K562 (cell line): Measurements from ENCODE around the gene TEX51. TPM values are rescaled to one million over a fixed set of nuclear protein-coding genes. Genes with fewer than 3 reads are reported as not detected.

Experiments used
- BMI1 ChIP-seq: fragments of 150-350 bp; IDR thresholded peaks from 2 replicates; pipeline ENCODE4 v1.6.1; 2014; ENCODE audit warnings: low read length
- CBFB ChIP-seq: sonication (generic); formaldehyde crosslinking; IDR thresholded peaks from 2 replicates; pipeline ENCODE4 v1.4.0; 2020; ENCODE audit warnings: mild to moderate bottlenecking, missing genetic modification reagents
- CEBPZ ChIP-seq: fragments of 150-350 bp; IDR thresholded peaks from 2 replicates; pipeline ENCODE4 v1.6.1; 2014; ENCODE audit warnings: low read depth, mild to moderate bottlenecking, low read length, borderline replicate concordance
- ETV1 ChIP-seq: fragments of 450-650 bp; conservative IDR thresholded peaks from 2 replicates; pipeline ENCODE4 v1.6.1; 2016; ENCODE audit warnings: missing genetic modification characterization, control low read depth, low read depth, missing compliant biosample characterization
- MAFF ChIP-seq: IDR thresholded peaks from 2 replicates; pipeline ENCODE4 v1.6.1; 2012; ENCODE audit warnings: low read length, improper control_type of control experiment
- MBD2 ChIP-seq: sonication (generic); IDR thresholded peaks from 2 replicates; pipeline ENCODE4 v1.6.1; 2016; ENCODE audit warnings: low read depth, borderline replicate concordance
- OTX1 ChIP-seq: fragments of 450-650 bp; formaldehyde crosslinking; IDR thresholded peaks from 2 replicates; pipeline ENCODE4 v1.4.0; 2022; ENCODE audit warnings: mild to moderate bottlenecking
- U2AF1 ChIP-seq: fragments of 200-400 bp; formaldehyde crosslinking; optimal IDR thresholded peaks from 2 replicates; pipeline ENCODE3; 2017; ENCODE audit warnings: mild to moderate bottlenecking, low read depth, low read length, moderate library complexity
- ZC3H4 ChIP-seq: sonication (generic); formaldehyde crosslinking; IDR thresholded peaks from 2 replicates; pipeline ENCODE4 v1.9.0; 2021; ENCODE audit warnings: missing genetic modification reagents, borderline replicate concordance
- ZNF3 ChIP-seq: fragments of 250-450 bp; sonication (Bioruptor Pico); IDR thresholded peaks from 2 replicates; pipeline ENCODE4 v1.5.0; 2021; ENCODE audit warnings: mild to moderate bottlenecking, moderate library complexity
- ZSCAN29 ChIP-seq: fragments of 450-650 bp; IDR thresholded peaks from 2 replicates; pipeline ENCODE4 v1.6.1; 2017
- polyA plus RNA-seq, 8 experiments: library from polyadenylated mRNA; depleted of rRNA in 4 of 8; stranded (reverse) in 5 of 8; unstranded in 3 of 8; fragments of >200 nt; fragmentation: Nextera tagmentation in 2 of 8; fragmentation: Illumina TruSeq in 1 of 8; extraction: Ambion mirVana in 2 of 8; extraction: Trizol in 1 of 8; gene quantifications; 2 replicates each; pipeline versions ENCODE4 v1.2.1 to v1.2.3, GENCODE V29; 2011 to 2014; ENCODE audit warnings: inconsistent platforms in 1 of 8, missing spikeins in 1 of 8
- total RNA-seq, 7 experiments: library from RNA; depleted of rRNA in 6 of 7; stranded (reverse); fragments of >200 nt in 6 of 7; fragmentation: Illumina TruSeq in 2 of 7; extraction: Trizol in 2 of 7; gene quantifications; 2 replicates each; pipeline versions ENCODE4 v1.2.1 to v1.2.3, GENCODE V29; 2011 to 2021; ENCODE audit warnings: low replicate concordance in 1 of 7
- TF ChIP-seq, protein P1 (sequence below), 2 experiments: fragments of 450-650 bp; IDR thresholded peaks; 2 replicates each; pipeline ENCODE4 v1.6.1; 2016; ENCODE audit warnings: mild to moderate bottlenecking in 2 of 2, borderline replicate concordance in 1 of 2, low read depth in 1 of 2, moderate library complexity in 1 of 2

TEX51 gene
- total and polyA plus RNA-seq, 9 of the 15 experiments (the other 6 are each of a cell fraction or from before 2014, with no cell fraction given), result not detected

- TF ChIP-seq CEBPZ, result no peak
- no peak for TF ChIP-seq U2AF1
- TF ChIP-seq MBD2, result no peak
- TF ChIP-seq ETV1, result no peak
- no peak for TF ChIP-seq CBFB (CRISPR knock-in tag)
- TF ChIP-seq OTX1 (CRISPR knock-in tag), result no peak
- no peak for TF ChIP-seq ZC3H4
- no peak for TF ChIP-seq ZSCAN29
- TF ChIP-seq ZNF3 (CRISPR knock-in tag), result no peak
- TF ChIP-seq, protein P1, sequence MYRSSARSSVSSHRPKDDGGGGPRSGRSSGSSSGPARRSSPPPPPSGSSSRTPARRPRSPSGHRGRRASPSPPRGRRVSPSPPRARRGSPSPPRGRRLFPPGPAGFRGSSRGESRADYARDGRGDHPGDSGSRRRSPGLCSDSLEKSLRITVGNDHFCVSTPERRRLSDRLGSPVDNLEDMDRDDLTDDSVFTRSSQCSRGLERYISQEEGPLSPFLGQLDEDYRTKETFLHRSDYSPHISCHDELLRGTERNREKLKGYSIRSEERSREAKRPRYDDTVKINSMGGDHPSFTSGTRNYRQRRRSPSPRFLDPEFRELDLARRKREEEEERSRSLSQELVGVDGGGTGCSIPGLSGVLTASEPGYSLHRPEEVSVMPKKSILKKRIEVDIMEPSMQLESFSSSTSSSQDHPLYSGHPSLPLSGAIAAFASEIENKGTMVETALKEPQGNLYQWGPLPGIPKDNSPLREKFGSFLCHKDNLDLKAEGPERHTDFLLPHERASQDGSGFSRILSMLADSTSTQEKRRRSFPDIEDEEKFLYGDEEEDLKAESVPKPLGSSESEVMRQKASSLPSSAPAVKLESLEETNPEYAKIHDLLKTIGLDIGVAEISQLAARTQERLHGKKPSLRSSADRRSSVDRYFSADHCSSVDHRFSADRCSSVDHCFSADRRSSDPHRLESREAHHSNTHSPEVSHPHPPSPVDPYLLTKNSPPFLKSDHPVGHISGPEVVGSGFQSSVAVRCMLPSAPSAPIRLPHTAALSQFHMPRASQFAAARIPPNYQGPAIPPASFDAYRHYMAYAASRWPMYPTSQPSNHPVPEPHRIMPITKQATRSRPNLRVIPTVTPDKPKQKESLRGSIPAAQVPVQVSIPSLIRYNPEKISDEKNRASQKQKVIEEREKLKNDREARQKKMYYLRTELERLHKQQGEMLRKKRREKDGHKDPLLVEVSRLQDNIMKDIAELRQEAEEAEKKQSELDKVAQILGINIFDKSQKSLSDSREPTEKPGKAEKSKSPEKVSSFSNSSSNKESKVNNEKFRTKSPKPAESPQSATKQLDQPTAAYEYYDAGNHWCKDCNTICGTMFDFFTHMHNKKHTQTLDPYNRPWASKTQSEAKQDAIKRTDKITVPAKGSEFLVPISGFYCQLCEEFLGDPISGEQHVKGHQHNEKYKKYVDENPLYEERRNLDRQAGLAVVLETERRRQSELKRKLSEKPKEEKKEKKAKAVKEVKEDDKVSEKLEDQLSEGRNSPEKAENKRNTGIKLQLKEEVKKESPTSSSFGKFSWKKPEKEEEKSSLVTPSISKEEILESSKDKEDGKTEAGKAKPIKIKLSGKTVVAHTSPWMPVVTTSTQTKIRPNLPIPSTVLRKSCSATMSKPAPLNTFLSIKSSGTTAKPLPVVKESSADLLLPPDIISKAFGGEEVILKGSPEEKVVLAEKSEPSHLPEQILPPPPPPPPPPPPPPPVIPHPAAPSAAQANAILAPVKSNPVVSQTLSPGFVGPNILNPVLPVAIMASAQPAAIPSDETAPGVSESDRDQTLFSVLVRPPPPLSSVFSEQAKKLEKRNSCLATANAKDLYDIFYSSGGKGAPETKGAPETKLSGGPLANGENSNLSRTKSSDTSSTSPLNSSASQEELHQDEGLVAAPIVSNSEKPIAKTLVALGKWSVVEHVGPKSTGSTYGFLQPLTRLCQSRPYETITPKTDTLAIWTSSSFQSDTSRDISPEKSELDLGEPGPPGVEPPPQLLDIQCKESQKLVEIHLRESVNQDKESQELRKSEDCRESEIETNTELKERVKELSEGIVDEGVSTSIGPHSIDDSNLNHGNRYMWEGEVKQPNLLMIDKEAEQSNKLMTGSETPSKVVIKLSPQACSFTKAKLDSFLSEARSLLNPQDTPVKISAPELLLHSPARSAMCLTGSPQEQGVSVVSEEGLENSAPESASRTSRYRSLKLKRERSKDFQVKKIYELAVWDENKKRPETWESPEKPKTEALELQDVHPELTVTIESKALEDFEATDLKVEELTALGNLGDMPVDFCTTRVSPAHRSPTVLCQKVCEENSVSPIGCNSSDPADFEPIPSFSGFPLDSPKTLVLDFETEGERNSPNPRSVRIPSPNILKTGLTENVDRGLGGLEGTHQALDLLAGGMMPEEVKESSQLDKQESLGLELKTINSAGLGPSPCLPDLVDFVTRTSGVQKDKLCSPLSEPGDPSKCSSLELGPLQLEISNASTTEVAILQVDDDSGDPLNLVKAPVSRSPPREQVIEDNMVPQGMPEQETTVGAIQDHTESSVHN (IDR thresholded peaks at IDR 0.05; ENCODE audit: borderline replicate concordance in 1 of 2, low read depth in 1 of 2), result no peak
- no peak for TF ChIP-seq BMI1
- TF ChIP-seq MAFF, result no peak
Observed at GRCh38 chr2:126887506-126887905, 11.2 kb upstream of the TEX51 start (continued).
